PC-3 (cell line): ENCODE measurements around the gene ACKR1.

Source experiments
- EZH2 ChIP-seq: fragments of 300-600 bp; sonication (generic); IDR thresholded peaks from one replicate; pipeline ENCODE4 v1.6.1; 2017; ENCODE audit warnings: antibody characterized with exemption, mild to moderate bottlenecking, low read length; ENCODE audit not compliant: unreplicated experiment
- TF ChIP-seq, protein P1 (sequence below): fragments of 300-600 bp; sonication (generic); conservative IDR thresholded peaks from 2 replicates; pipeline ENCODE4 v1.5.1; 2017; ENCODE audit warnings: antibody characterized with exemption, low read depth, mild to moderate bottlenecking, low read length

DNA sequence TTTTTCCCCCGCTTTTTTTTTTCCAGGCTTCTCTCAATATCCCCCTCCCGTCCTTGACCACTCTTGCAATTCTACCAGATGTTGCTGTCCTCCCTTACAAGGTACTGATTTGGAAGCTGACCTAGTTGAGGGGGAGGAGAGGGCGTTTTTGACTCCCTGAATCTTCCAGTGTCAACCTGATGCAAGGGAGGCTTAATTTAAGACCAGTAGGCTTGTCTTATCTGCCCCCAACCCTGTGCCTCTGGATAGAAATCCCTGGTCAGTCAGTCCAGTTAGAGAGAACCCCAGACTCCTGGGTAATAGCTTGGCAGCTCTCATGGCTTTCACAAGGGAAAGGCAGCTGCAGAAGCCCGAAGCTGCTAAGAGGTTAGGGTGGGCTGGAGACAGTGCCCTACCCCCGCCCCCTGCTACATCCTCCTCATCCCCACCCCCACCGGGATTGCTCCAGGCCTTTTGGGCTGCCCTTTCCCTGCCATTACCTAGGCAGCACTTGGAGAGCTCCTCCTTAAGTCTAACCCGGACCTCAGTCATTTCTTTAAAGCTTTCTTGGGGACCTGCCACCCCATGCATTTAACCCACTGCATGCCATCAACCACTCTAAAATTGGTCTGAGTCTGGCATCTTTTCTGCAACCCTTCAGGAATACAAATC, 3.6 kb downstream of the ACKR1 start:
- TF ChIP-seq, protein P1, sequence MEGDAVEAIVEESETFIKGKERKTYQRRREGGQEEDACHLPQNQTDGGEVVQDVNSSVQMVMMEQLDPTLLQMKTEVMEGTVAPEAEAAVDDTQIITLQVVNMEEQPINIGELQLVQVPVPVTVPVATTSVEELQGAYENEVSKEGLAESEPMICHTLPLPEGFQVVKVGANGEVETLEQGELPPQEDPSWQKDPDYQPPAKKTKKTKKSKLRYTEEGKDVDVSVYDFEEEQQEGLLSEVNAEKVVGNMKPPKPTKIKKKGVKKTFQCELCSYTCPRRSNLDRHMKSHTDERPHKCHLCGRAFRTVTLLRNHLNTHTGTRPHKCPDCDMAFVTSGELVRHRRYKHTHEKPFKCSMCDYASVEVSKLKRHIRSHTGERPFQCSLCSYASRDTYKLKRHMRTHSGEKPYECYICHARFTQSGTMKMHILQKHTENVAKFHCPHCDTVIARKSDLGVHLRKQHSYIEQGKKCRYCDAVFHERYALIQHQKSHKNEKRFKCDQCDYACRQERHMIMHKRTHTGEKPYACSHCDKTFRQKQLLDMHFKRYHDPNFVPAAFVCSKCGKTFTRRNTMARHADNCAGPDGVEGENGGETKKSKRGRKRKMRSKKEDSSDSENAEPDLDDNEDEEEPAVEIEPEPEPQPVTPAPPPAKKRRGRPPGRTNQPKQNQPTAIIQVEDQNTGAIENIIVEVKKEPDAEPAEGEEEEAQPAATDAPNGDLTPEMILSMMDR: no peak
- no peak for TF ChIP-seq EZH2
